ENCODE data around the gene CGB1.

DNA sequence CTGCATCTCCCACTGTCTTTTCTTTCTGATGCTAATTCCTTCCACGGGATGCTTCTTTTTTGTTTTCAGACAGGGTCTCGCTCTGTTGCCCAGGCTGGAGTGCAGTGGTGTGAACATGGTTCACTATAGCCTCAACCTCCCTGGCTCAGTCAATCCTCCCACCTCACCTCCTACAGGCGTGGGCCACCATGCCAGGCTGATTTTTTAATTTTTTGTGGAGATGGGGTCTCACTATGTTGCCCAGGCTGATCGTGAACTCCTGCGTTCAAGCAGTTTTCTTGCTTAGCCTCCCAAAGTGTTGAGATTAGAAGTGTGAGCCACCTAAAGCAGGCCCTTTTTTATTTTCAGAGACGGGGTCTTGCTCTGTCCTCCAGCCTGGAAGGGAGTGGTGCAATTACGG lies 48.4 kb downstream of the CGB1 start:
- no peak for TF ChIP-seq POLR2A (IDR thresholded peaks at IDR 0.05)
- no peak for TF ChIP-seq CTCF (IDR thresholded peaks at IDR 0.05)

All from thyroid gland (tissue), 4 donors.